Upper lobe of right lung (tissue), 1 donor: ENCODE results near the gene DTNB. TPM values are rescaled to one million over a fixed set of nuclear protein-coding genes. Genes with fewer than 3 reads are reported as not detected.

Experiments used
- ATAC-seq: fragments of 200-7000 bp; cut with Tn5 transposase; one replicate; pipeline ENCODE4 v1.9.1; 2020; ENCODE audit warnings: mild to moderate bottlenecking, moderate library complexity
- DNase-seq: peaks from one replicate; pipeline ENCODE4 v3.0.0-alpha.2; 2020
- H3K27ac ChIP-seq: fragments of 200-600 bp; one replicate; pipeline ENCODE4 v1.8.0; 2022
- H3K27me3 ChIP-seq: fragments of 200-600 bp; one replicate; pipeline ENCODE4 v1.8.0; 2022; ENCODE audit warnings: mild to moderate bottlenecking
- H3K36me3 ChIP-seq: fragments of 200-600 bp; one replicate; pipeline ENCODE4 v1.8.0; 2022
- H3K4me1 ChIP-seq: fragments of 200-600 bp; one replicate; pipeline ENCODE4 v1.8.0; 2022
- H3K4me3 ChIP-seq: fragments of 200-600 bp; one replicate; pipeline ENCODE4 v1.8.0; 2022; ENCODE audit warnings: mild to moderate bottlenecking
- H3K9me3 ChIP-seq: fragments of 200-600 bp; one replicate; pipeline ENCODE4 v1.8.0; 2022
- CTCF ChIP-seq: fragments of 200-600 bp; IDR thresholded peaks from one replicate; pipeline ENCODE4 v1.8.0; 2022; ENCODE audit warnings: antibody characterized with exemption
- intact Hi-C: fragments of 100-400 bp; cut with DNase I; formaldehyde crosslinking; loops from one replicate; pipeline ENCODE4 v1.11.0; 2022
- total RNA-seq: library from RNA; stranded (reverse); fragmentation: NEBNext Ultra II Directional; extraction: Animal tissue kit (Norgen Biotek cat#: 25700); gene quantifications from one replicate; pipeline ENCODE4 v1.2.1, GENCODE V29; 2021
- donor health status: DM: no; HTN: yes; CAD: no; lungs with severe emphysema.

The DTNB gene
- total RNA-seq, 1 donor from 2014 or later, result 18.1 TPM

DNA sequence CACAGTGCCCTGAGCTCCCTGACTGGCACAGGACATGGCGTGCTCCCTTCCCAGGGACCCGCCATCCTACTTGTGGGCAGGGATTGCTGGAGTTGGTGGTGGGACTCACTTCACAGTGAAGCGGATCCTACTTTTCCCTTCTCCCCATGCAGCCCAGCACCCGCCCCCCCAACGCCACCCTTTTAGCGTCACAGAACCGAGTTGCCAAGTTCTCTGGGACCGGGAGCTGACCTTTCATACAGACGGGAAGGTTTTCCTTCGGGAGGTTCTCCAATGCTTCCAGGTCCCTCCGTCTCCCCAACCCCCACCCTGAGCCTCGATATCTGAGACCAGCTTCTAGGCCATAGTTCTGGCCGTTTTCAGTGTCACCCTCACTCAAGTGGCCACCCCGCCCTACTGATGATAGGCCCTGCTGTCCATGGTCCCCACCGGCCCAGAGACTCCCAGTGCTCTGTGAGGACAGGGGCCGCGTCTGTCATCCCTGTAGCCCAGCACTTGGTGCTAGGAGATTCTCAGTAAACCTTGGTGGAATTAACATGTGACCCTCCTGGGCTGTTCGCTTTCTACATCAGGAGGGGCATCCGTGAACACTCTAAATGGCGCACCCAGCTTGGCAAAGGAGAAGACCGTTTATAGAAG is 330.1 kb downstream of the DTNB start:
- ATAC-seq (no peak), DNase-seq (no peak)
- no peak overlapping the region for H3K27ac ChIP-seq
- no peaks in the 10 kb centered on the region for H3K27me3 ChIP-seq
- no peaks in the 10 kb centered on the region for H3K36me3 ChIP-seq
- no peaks in the 10 kb centered on the region for H3K9me3 ChIP-seq
- TF ChIP-seq CTCF, result no peak
- no peak overlapping the region for H3K4me3 ChIP-seq
- intact Hi-C loops, result no loop called here
- H3K4me1 ChIP-seq, result peaks cover 19% of the 10 kb centered on the region

DNA sequence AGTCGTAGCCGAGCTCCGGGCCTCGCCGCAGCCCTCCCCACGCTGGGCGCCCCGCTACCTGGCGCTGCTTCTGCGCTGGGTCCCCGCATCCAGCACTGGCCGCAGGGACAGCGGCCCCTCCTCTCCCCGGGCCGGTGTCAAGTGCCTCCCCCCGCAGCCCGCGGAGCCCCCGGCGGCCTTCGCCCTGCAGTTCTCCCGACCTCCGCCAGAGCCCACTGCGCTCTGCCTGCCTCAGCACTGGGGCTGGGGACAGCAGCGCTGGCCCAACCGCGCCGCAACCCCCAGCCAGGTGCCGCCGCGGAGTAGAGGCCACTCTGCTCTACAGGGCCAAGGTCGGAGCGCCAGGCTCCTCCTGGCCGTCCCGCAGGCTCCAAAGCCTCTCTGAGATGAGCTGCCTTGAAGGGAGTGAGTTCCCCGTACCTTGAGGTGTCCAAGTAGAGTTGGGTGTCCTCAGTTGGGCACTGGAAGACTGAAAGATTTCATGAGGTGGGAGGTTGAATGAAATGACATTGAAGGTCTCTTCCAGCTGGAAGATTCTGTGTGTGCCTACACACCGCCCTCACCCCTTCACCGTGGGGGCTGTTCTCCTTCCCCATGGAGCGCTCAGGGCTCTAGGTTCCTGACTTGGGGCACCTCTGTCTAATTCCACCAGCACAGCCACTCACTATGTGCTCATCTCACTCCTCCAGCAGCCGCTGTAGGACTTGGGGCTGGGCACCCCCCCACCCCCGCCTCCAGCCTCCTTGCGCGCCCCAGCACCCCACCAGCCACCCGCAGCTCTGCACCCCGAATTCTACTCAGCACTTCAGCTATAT is 330.8 kb downstream of the DTNB start:
- ATAC-seq (peak; percentile 94), DNase-seq (peak; percentile 91)
- no peaks in the 10 kb centered on the region for H3K36me3 ChIP-seq
- peak; percentile 99 for TF ChIP-seq CTCF
- peak overlapping the region; percentile 17 for H3K27ac ChIP-seq
- H3K27me3 ChIP-seq, result no peaks in the 10 kb centered on the region
- no peaks in the 10 kb centered on the region for H3K9me3 ChIP-seq
- peak overlapping the region; percentile 64 for H3K4me3 ChIP-seq
- peaks cover 19% of the 10 kb centered on the region for H3K4me1 ChIP-seq
- intact Hi-C loops, result no loop called here

GRCh38 chr2:25341753-25342371 is 331.5 kb downstream of the DTNB start, which contains the start of gene DNMT3A:
TSS of gene DNMT3A (minus strand) at chr2:25341925. CDS start at chr2:25313984, 27,941 bp downstream.
- Histone ChIP-seq H3K27ac (peak within 1 kb of the TSS; percentile 47), H3K36me3 (no peaks in the 10 kb centered on the region), H3K27me3 (no peaks in the 10 kb centered on the region), H3K4me1 (peaks cover 19% of the 10 kb centered on the region), H3K4me3 (peak within 1 kb of the TSS; percentile 70), H3K9me3 (no peaks in the 10 kb centered on the region)
- intact Hi-C loops, result no loop called here
- no peak for TF ChIP-seq CTCF
- peak; percentile 84 for DNase-seq
- ATAC-seq, result peak; percentile 46

DNA sequence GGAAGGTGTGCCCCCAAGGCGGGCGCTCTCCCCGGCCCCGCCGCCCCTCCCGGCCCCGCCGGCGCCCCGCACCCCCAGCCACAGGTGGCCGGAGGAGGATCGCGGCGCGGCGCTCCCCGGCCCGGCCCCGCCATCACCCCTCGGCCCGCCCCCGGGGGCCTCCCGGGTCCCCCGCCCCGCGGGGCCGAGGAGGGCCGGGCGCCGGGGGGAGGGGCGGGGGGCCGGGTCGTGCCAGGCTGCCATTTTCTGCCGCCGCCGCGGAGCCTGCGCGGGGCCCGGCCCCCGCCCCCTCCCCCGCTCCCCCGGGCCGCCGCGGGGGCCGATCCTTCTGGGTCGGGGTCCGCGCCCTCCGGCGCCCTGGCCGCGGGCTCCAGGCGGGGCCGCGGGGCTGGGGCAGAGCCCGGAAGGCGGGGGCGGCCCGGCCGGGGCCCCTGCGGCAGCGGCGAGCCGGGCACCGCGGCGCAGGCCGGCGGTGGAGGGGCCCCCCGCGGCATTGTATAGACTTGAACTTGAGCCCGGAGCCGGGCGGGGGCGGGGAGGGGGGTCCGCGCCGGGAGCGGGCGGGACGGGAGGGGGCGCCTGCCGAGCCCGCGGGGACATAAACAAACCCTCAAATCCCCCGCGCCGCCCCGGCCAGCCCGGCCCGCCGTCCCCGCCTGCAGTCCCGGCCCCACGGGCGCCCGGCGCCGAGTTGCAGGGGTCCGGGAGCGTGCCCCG is 332.2 kb downstream of the DTNB start:
- DNase-seq, result no peak
- TF ChIP-seq CTCF, result no peak
- Histone ChIP-seq H3K27ac (peak overlapping the region; percentile 47), H3K4me1 (peaks cover 19% of the 10 kb centered on the region), H3K4me3 (peak overlapping the region; percentile 70), H3K9me3 (no peaks in the 10 kb centered on the region), H3K36me3 (no peaks in the 10 kb centered on the region), H3K27me3 (no peaks in the 10 kb centered on the region)
- intact Hi-C loops, result no loop called here
- ATAC-seq, result no peak

DNA sequence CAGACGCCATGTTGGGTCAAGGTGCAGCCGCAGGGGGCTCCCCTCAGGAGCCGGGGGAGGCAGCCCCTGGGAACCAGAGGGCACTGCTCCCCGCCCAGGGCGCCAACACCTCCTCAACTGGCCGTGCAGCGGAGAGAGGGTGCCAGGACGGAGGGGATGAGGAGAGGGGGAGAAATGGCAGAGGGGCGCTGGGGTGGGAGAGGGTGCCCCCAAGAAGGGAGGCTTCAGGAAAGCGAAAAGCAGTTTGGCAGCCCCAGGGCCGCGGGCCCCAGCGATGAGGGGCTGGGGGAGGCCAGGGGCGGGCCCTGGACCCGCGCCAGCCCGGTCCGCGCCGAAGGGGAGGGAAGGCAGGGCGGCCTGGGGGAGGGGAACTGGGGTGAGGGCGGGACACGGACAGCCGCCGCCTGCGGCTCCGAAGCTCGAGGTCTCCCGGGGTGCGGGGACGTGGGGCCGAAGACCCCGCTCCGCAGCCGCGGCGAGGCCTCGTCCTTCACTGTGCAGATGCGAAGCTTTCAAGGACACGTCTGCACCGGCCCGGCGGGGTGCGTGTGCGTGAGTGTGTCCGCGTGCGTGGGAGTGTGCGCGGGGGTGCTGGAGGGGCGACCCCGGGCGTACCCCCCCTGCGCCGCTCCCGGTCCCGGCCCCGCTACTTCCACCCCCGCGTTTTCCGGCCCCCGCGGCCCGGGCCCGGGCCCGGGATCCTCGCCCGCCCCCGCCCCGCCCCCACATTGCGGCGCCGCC is 333.0 kb downstream of the DTNB start:
- intact Hi-C loops, result no loop called here
- DNase-seq, result no peak
- ATAC-seq, result peak; percentile 5

More for the DNA sequence above, 333.0 kb downstream of the DTNB start:
- TF ChIP-seq CTCF, result no peak
- Histone ChIP-seq H3K4me1 (peaks cover 19% of the 10 kb centered on the region), H3K9me3 (no peaks in the 10 kb centered on the region), H3K4me3 (peak overlapping the region; percentile 70), H3K36me3 (no peaks in the 10 kb centered on the region), H3K27me3 (no peaks in the 10 kb centered on the region), H3K27ac (peak overlapping the region; percentile 47)
